ENCODE data around the gene TMPRSS9. TPM values are rescaled to one million over a fixed set of nuclear protein-coding genes. Genes with fewer than 3 reads are reported as not detected.

The TMPRSS9 gene
- total RNA-seq, 3 donors from 2014 or later: 0.17 to 0.41 TPM; not detected in 1

GRCh38 chr19:2334426-2334825, 25.6 kb upstream of the TMPRSS9 start:
- H3K9me3 ChIP-seq: no peaks in the 10 kb centered on the region
- H3K4me3 ChIP-seq: no peak overlapping the region
- no peak for TF ChIP-seq CTCF (IDR thresholded peaks at IDR 0.05)
- H3K36me3 ChIP-seq (ENCODE audit: low read depth): no peaks in the 10 kb centered on the region
- ATAC-seq: no peak
- peak in 1 of 3 donors; percentile 56 for DNase-seq
- H3K4me1 ChIP-seq (ENCODE audit: low read depth): peaks cover 47% of the 10 kb centered on the region
- intact Hi-C loops (cut with DNase I, micrococcal nuclease): no loop called here

- H3K36me3 ChIP-seq (ENCODE audit: low read depth): no peaks in the 10 kb centered on the region
- intact Hi-C loops (cut with DNase I, micrococcal nuclease): no loop called here
- ATAC-seq (no peak), DNase-seq (peak in 1 of 3 donors; percentile 51)
- H3K4me3 ChIP-seq: no peak overlapping the region
- TF ChIP-seq CTCF (IDR thresholded peaks at IDR 0.05): no peak
- H3K9me3 ChIP-seq: no peaks in the 10 kb centered on the region
- peaks cover 39% of the 10 kb centered on the region for H3K4me1 ChIP-seq (ENCODE audit: low read depth)
Observed at GRCh38 chr19:2334986-2335846, 24.8 kb upstream of the TMPRSS9 start.

- Histone ChIP-seq H3K4me1 (ENCODE audit: low read depth) (peaks cover 34% of the 10 kb centered on the region), H3K36me3 (ENCODE audit: low read depth) (no peaks in the 10 kb centered on the region)
Observed at GRCh38 chr19:2335848-2336247, 24.2 kb upstream of the TMPRSS9 start.

GRCh38 chr19:2336528-2337328, 23.3 kb upstream of the TMPRSS9 start:
- no peaks in the 10 kb centered on the region for H3K9me3 ChIP-seq
- no peaks in the 10 kb centered on the region for H3K36me3 ChIP-seq (ENCODE audit: low read depth)
- no peak overlapping the region for H3K4me3 ChIP-seq
- H3K4me1 ChIP-seq (ENCODE audit: low read depth): peaks cover 28% of the 10 kb centered on the region
- intact Hi-C loops (cut with DNase I, micrococcal nuclease): no loop called here
- TF ChIP-seq CTCF (IDR thresholded peaks at IDR 0.05): no peak
- DNase-seq (peak in 1 of 3 donors; percentile 53), ATAC-seq (no peak)

More at GRCh38 chr19:2335848-2336247, 24.2 kb upstream of the TMPRSS9 start:
- intact Hi-C loops (cut with DNase I, micrococcal nuclease): no loop called here
- DNase-seq (no peak), ATAC-seq (no peak)
- TF ChIP-seq CTCF (IDR thresholded peaks at IDR 0.05): no peak
- no peaks in the 10 kb centered on the region for H3K9me3 ChIP-seq
- H3K4me3 ChIP-seq: no peak overlapping the region

GRCh38 chr19:2337329-2337707, 22.7 kb upstream of the TMPRSS9 start:
- intact Hi-C loops (cut with DNase I, micrococcal nuclease): no loop called here
- ATAC-seq (no peak), DNase-seq (peak in 1 of 3 donors; percentile 48)
- no peaks in the 10 kb centered on the region for H3K36me3 ChIP-seq (ENCODE audit: low read depth)
- H3K4me1 ChIP-seq (ENCODE audit: low read depth): peaks cover 26% of the 10 kb centered on the region
- no peak overlapping the region for H3K4me3 ChIP-seq
- no peaks in the 10 kb centered on the region for H3K9me3 ChIP-seq
- no peak for TF ChIP-seq CTCF (IDR thresholded peaks at IDR 0.05)

All from mucosa of descending colon (tissue), 3 donors.